Measurements from ENCODE around the gene TNRC18.
"Not testable (repeated sequence)": the region's sequence is repeated elsewhere in the genome, so short reads cannot be mapped to it uniquely, and the experiment has no call there.

TNRC18 gene

DNA sequence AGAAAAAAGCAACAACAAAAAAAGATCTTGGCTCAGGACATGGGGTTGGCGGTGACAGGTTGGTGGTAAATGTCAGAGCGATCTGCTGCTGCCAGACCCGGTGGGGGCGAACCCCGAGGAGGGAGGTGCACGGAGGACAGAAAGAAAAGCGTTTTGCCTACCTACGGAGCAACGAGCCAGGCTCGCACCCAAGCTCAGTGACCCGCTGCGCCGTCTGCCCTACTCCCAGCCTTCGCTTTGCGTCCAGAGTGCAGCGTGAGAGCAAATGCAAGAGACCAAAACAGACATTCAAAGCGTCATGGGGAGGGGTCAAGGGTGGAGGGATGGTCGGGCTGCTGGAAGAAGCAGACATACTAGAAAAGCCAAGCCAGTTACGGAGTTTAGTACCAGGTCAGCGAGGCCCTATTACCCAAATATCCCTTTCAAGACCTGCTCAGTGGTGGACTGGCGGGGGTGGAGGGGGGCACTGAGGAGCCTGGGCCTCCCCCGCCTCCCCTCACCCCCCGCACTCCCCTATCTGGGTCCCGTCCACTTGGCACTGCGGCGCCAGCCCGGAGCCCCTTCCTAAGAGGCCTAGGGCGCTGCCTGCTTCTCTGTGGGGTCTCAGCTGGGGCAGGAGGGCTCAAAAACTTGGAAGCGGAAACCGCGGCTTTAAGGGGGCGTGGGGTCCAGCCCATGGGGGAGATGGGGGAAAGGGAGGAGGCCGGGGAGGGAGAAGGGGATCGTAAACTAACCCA is 74.0 kb downstream of the TNRC18 start:
- DNase-seq (ENCODE audit: low read depth) = no peak

DNA sequence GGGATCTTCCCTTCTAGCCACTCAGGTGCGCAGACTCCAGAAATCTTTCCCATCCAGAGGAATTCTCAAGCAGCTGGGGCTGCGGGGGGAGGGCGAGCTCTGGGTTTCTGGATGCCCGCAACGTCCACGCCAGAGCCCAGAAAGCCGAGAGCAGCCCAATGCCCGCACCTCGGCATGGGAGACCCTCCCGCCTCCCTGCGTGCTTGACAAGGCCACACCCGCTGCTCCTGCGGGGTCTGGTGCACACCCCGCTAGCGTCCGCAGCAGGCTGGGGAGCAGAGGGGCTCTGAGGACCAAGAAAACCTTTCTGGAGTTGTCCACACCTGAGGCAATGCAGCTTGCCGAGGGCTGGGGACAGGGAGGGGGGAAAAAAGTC is 74.6 kb downstream of the TNRC18 start:
- DNase-seq (ENCODE audit: low read depth) = no peak

DNA sequence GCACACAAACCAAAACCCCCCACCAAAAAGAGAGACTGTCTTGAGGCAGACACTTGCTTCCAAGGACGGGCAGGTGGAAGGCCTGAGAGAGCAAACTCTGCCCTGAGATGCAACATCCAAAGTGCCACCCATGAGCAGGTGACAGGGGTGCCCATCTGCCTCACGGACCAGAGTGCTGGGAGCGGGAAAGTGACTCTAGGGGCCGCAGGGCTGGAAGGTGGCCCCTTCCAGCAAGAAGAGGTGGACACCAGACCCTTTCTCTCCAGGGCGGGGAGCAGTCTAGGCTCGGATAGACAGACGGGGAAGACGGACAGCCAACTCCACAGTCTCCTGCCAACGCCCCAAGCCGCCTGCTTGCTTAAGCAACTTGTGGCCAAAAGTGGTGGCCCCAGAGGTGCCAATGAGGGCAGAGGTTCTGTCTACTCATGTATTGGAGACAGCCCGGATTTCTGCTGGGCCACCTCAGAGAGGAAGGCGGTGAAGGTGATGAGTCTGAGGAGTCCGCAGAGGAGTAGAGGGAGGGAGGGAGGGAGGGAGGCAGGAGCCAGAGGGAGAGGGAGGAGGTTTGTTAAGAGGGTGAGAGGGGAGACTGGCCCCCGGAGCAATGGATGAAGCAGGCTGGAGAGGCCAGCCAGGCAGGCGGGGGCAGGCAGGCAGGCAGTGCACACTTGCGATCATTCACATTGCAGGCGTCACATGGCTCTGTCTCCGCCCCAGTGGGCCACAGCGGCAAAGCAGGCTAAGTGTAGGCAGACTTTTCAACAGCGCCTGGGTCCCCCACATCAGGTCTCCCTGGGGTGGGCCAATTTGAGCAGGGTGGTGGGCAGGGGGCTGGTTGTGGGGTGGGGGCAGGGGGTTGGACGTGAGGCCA is 75.3 kb downstream of the TNRC18 start:
- DNase-seq (ENCODE audit: low read depth) = no peak

- no peak for DNase-seq (ENCODE audit: low read depth)
Measured at GRCh38 chr7:5345671-5346070, 78.0 kb downstream of the TNRC18 start.

GRCh38 chr7:5345171-5345570 is 78.5 kb downstream of the TNRC18 start:
- DNase-seq (ENCODE audit: low read depth) = no peak

DNA sequence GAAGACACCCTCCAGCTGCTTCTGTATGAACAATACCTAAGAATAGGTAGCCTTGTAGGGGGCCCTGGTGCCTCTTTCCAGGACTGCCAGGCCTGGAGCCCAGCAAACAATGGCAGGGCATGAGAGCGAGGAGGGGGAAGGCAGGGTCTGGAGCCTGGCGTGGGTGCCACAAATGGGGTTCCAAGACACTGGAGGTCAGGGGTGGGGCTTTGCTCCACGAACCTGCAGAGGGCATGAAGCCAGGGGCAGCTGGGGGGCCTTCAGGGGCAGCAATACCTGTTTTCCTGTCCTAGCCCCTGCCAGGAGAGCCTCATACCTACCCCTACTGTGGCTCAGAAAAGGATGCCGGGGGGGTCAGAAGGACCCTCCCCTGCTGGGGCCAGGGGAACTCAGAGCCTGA is 79.3 kb downstream of the TNRC18 start:
- no peak for DNase-seq (ENCODE audit: low read depth)

DNA sequence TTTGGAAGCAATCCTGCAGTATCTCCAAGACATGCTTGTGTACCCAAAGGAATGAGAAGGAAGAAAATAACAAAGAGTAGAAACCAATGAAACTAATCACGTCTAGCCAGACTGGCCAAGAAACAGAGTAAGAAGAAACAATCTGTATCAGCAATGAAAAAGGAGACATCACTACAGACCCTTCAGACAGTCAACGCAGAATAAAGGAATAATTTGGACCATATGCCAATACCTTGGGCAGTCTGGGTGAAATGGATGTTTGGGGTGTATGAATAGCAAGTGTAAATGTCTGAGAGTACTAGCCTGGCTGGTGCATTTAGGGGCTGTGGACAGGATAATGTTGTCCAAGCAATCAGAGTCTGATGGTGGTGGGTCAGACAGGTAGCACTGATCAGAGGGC is 79.8 kb downstream of the TNRC18 start:
- no peak for DNase-seq (ENCODE audit: low read depth)

GRCh38 chr7:5342631-5343030 is 81.0 kb downstream of the TNRC18 start:
- DNase-seq (ENCODE audit: low read depth) = no peak

DNA sequence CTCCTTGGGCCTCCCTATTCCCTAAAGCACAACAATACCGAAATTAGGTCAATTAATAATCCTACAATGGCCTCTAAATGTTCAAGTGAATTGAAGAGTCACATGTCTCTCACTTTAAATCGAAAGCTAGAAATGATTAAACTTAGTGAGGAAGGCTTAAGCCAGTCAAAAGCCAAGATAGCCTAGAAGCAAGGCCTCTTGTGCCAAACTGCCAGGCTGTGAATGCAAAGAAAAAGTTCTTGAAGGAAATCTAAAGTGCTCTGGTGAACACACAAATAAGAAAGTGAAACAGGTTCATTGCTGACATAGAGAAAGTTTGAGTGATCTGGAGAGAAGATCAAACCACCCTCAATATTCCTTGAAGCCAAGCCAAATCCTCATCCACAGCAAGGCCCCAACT is 83.7 kb downstream of the TNRC18 start:
- no peak for DNase-seq (ENCODE audit: low read depth)

GRCh38 chr7:5337047-5337446 is 86.6 kb downstream of the TNRC18 start:
- DNase-seq (ENCODE audit: low read depth) = no peak

DNA sequence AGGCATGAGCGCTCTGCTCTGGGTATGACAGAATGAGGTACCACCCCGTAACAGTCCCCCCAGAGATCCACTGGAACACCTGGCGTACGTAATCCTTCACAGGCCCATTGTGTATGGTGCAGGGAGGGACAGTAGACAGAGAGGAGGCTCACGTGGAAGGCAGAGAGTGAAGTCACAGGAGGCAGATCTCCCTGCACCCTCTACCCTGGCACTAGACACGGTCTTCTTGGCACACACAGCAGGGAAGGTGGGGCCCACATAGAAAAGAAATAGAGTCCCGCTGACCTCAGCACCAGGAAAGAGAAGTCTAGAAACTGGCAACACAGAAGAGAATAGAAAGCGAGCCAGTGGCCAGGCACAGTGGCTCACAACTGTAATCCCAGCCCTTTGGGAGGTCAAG is 89.0 kb downstream of the TNRC18 start:
- DNase-seq (ENCODE audit: low read depth) = no peak

- DNase-seq (ENCODE audit: low read depth) = no peak
Measured at GRCh38 chr7:5333121-5334045, 90.3 kb downstream of the TNRC18 start.

DNA sequence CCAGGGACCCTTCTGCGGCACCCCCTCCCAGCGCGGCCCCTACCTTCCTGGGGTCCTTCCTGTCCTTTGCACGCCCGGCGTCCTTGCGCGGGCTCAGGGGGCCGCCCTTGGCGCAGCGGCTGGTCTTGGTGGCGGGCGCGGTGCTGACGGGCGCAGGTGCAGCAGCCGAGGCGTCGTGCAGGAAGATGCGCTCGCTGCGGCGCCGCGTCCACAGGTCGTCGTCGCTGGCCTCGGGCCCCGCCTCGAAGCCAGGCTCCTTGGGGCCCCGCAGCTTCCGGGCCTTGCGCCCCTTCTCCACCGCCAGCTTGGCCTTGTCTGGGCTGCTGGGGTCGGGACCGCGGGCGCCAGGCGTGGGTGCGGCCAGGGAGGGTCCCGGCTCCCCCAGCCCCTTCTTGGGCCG is 91.1 kb downstream of the TNRC18 start:
- no peak for DNase-seq (ENCODE audit: low read depth)

- no peak for DNase-seq (ENCODE audit: low read depth)
Measured at GRCh38 chr7:5330288-5330687, 93.3 kb downstream of the TNRC18 start.

- no peak for DNase-seq (ENCODE audit: low read depth)
Measured at GRCh38 chr7:5324961-5325360, 98.7 kb downstream of the TNRC18 start.

DNA sequence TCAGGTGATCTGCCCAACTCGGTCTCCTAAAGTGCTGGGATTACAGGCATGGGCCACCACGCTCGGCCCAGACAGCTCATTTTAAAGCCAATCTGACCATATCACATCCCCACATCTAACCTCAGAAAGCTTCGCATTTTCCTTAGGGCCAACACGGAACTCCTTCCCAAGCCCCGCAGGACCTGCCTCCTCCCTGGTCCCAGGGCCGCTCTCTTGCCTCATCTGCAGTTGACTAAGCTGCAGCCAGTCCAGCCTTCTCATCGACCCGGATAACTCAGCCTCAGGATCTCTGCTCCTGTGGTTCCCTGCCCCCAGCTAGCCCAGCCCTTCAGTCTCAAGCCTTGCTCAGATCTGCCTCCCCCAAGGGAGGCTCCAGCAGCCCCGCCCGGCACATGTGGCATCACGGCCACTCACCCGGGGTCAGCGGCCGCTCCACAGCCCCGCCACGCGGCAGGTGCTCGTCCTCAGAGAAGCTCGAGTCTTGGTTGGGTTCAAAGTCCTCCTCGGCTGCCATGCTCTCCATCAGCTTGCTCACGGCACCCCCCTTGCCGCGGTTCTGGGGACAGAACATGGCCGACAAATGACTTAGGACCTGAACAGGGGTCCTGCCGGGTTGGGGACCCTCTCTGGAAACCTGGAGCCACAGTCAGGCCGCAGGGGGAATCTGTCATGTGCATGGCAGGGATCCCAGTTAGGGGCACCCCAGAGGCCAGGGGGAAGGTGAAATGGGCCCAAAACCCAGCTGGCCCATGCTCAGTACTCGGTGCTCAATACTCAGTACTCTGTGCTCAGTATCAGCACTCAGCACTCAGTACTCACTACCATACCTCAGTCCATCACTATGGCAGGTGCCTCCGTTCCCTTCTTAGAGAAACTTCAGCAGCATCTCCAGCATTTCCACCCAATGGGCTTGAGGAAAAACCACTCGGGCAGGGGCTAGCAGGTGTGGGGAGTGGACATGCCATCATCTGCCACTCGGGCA is 99.5 kb downstream of the TNRC18 start:
- not testable (repeated sequence) for DNase-seq (ENCODE audit: low read depth)

DNA sequence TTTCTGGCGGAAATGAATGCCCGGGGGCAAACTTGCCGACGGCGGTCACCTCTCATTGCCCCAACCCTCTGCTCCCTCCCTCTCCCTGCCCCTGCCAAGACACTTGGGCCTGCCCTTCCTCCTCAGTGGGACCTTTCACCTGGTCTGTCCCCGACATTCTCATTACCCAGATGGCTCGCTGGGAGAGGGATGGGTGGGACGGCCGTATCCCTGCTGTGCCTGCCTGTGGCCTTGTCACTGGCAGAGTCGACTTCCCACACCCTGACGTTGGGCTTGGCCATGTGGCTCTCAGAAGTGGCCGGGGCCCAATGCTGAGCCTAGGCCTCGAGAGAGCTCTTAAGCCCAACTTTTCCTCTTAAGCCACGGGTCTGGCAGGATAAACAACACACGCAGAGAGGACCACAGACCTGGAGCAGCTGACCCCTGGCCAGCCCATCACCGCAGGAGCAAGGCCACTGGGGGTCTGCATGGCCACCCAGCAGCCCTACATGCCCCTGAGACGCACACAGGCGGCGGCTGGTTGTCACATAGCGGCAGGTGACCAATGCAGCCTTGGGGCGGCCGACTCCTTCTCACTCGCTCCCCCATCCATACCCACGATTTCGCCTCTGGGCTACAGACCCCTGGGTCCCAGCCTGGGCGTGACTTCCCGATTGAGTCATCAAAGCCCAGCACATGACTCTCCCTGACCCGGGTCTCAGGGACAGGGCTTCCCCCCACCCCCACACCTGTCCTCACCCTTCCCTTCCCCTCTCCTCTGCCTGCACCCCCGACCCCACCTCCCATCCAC is 100.8 kb downstream of the TNRC18 start:
- DNase-seq (ENCODE audit: low read depth) = no peak

DNA sequence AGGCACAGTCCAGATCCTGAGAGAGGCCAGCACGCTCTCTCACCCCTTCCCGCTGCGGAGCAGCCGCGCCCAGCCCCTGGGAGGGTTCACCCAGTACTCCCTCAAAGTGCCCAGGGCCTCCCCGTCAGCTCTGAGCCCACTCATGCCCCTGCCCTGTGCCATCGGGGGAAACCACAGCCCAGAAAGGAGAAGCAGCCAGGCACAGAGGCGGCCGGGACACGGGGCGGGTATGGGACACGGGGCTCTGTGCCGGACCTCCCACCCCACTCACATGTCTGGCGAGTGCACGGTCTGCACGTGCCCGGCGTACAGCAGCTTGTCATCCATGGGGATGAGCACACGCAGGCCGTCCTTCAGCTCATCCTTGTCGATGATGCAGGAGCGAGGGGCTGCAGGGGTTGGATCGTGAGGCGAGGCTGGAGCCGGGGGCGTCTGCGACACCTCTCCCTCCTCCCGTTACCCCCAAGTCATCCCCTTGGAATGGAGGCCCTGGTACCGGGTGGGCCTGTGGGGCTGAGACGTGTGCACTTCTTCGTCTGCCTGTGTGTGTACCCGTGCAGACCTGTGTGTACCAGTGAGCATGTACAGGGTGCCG is 102.7 kb downstream of the TNRC18 start:
- no peak for DNase-seq (ENCODE audit: low read depth)

DNA sequence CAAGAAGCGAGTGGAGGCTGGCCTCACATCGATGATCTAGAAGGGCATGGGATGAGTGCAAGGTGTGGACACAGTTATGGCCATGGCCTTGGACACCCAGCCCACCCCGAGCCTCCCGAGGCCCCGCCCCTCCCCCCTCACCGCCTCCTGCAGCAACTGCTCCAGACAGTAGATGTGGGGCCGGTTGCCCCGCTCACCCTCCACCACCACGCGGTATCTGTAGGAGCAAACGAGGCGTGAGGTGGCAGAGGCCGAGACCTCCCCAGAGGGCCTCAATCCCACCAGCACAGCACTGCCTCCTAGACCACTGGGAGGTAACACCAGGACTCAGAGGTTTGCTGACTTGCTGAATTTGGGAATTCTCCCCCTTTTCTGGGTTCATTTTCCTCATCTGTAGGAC is 103.2 kb downstream of the TNRC18 start:
- DNase-seq (ENCODE audit: low read depth) = no peak

- not testable (repeated sequence) for DNase-seq (ENCODE audit: low read depth)
Measured at GRCh38 chr7:5318613-5319012, 105.0 kb downstream of the TNRC18 start.

Data from T-helper 22 cell (primary cell).